IMR-90 (cell line): ENCODE measurements around the gene CXXC1. TPM values are rescaled to one million over a fixed set of nuclear protein-coding genes. Genes with fewer than 3 reads are reported as not detected.

Source experiments
- ATAC-seq: fragments of 200-7000 bp; cut with Tn5 transposase; 2 replicates; pipeline ENCODE4 v1.9.1; 2020; ENCODE audit warnings: low read depth, mild to moderate bottlenecking, moderate library complexity
- BruUV-seq: library from RNA; stranded (reverse); fragments of 400-500 nt; replicated peaks from 2 replicates; lab custom pipeline; 2021; lab: Mats Ljungman, UMichigan
- CTCF ChIA-PET: fragments of 300-600 bp; formaldehyde crosslinking; extraction: SDS; loops from one replicate; lab custom pipeline; 2021; ENCODE audit warnings: antibody characterized with exemption; lab: Yijun Ruan, JAX
- POLR2A ChIA-PET: fragments of 300-600 bp; sonication (Branson Sonifier 250); formaldehyde crosslinking; loops from one replicate; lab custom pipeline; 2022; ENCODE audit warnings: antibody characterized with exemption; ENCODE audit not compliant: unreplicated experiment; lab: Charles Lee
- DNase-seq: peaks from one replicate; pipeline ENCODE4 v3.0.0; 2013
- H2AFZ ChIP-seq: replicated peaks from 2 replicates; pipeline ENCODE3; 2013; ENCODE audit warnings: low read length, mild to moderate bottlenecking; ENCODE audit not compliant: poor library complexity
- H2AK5ac ChIP-seq: 2 replicates; pipeline ENCODE4 v1.6.1; 2013; ENCODE audit warnings: low read depth, low read length, inconsistent platforms
- H2AK9ac ChIP-seq: replicated peaks from 2 replicates; pipeline ENCODE3; 2013; ENCODE audit warnings: mild to moderate bottlenecking, low read depth, low read length, moderate library complexity; ENCODE audit not compliant: poor library complexity
- H2BK120ac ChIP-seq: 2 replicates; pipeline ENCODE4 v1.6.1; 2013; ENCODE audit warnings: low read depth, low read length, inconsistent platforms
- H2BK15ac ChIP-seq: 3 replicates; pipeline ENCODE4 v1.6.1; 2013; ENCODE audit warnings: low read depth, low read length, inconsistent platforms
- H2BK20ac ChIP-seq: 2 replicates; pipeline ENCODE4 v1.6.1; 2013; ENCODE audit warnings: low read depth, mild to moderate bottlenecking, inconsistent platforms, low read length, moderate library complexity
- H2BK5ac ChIP-seq: 2 replicates; pipeline ENCODE4 v1.6.1; 2013; ENCODE audit warnings: mild to moderate bottlenecking, low read depth, low read length, inconsistent platforms; ENCODE audit not compliant: poor library complexity, severe bottlenecking
- H3K14ac ChIP-seq: replicated peaks from 2 replicates; pipeline ENCODE4 v1.6.1; 2013; ENCODE audit warnings: low read depth, low read length, inconsistent platforms
- H3K18ac ChIP-seq: 2 replicates; pipeline ENCODE4 v1.6.1; 2013; ENCODE audit warnings: low read depth, low read length, control low read depth
- H3K23ac ChIP-seq: 2 replicates; pipeline ENCODE4 v1.6.1; 2013; ENCODE audit warnings: low read depth, low read length, inconsistent platforms
- H3K27ac ChIP-seq: 2 replicates; pipeline ENCODE4 v1.5.1; 2013; ENCODE audit warnings: mild to moderate bottlenecking, control low read depth, low read length; ENCODE audit not compliant: insufficient read depth
- H3K27me3 ChIP-seq: 2 replicates; pipeline ENCODE4 v1.6.1; 2013; ENCODE audit warnings: low read length; ENCODE audit not compliant: control insufficient read depth, insufficient read depth
- H3K36me3 ChIP-seq: 2 replicates; pipeline ENCODE4 v1.6.1; 2013; ENCODE audit warnings: low read length, mixed read lengths; ENCODE audit not compliant: control insufficient read depth, insufficient read depth
- H3K4ac ChIP-seq: 2 replicates; pipeline ENCODE4 v1.6.1; 2013; ENCODE audit warnings: low read depth, low read length, inconsistent platforms
- H3K4me1 ChIP-seq: 2 replicates; pipeline ENCODE4 v1.6.1; 2013; ENCODE audit warnings: low read length, mixed read lengths; ENCODE audit not compliant: control insufficient read depth, insufficient read depth
- H3K4me2 ChIP-seq: 2 replicates; pipeline ENCODE4 v1.6.1; 2013; ENCODE audit warnings: low read depth, mild to moderate bottlenecking, control low read depth, low read length, moderate library complexity
- H3K4me3 ChIP-seq: 2 replicates; pipeline ENCODE4 v1.5.1; 2013; ENCODE audit warnings: low read depth, mild to moderate bottlenecking, control low read depth, low read length, moderate library complexity; ENCODE audit not compliant: insufficient read depth
- H3K56ac ChIP-seq: 2 replicates; pipeline ENCODE4 v1.6.1; 2013; ENCODE audit warnings: low read length, inconsistent platforms; ENCODE audit not compliant: insufficient read depth; ENCODE audit errors: extremely low read depth
- H3K79me1 ChIP-seq, 2 experiments: 2 replicates each; pipeline ENCODE4 v1.6.1; 2013; ENCODE audit warnings: low read length in 2 of 2, inconsistent platforms in 1 of 2, low read depth in 1 of 2
- H3K9ac ChIP-seq: 2 replicates; pipeline ENCODE4 v1.6.1; 2013; ENCODE audit warnings: low read depth, low read length, control low read depth
- H3K9me1 ChIP-seq: 2 replicates; pipeline ENCODE4 v1.6.1; 2013; ENCODE audit warnings: low read length, inconsistent platforms; ENCODE audit not compliant: insufficient read depth
- H3K9me3 ChIP-seq: 2 replicates; pipeline ENCODE4 v1.6.1; 2013; ENCODE audit warnings: low read length; ENCODE audit not compliant: control insufficient read depth, insufficient read depth
- H4K20me1 ChIP-seq: 2 replicates; pipeline ENCODE4 v1.6.1; 2013; ENCODE audit warnings: low read length, inconsistent platforms; ENCODE audit not compliant: insufficient read depth
- H4K5ac ChIP-seq: 2 replicates; pipeline ENCODE4 v1.6.1; 2013; ENCODE audit warnings: mild to moderate bottlenecking, low read depth, low read length, control low read depth
- H4K8ac ChIP-seq, 2 experiments: 2 replicates each; pipeline ENCODE4 v1.6.1; 2013; ENCODE audit warnings: low read depth in 2 of 2, low read length in 2 of 2, control low read depth in 1 of 2, inconsistent platforms in 1 of 2
- H4K91ac ChIP-seq: 2 replicates; pipeline ENCODE4 v1.6.1; 2013; ENCODE audit warnings: low read depth, low read length, inconsistent platforms; ENCODE audit not compliant: insufficient read depth
- CEBPB ChIP-seq: IDR thresholded peaks from 2 replicates; pipeline ENCODE4 v1.6.1; 2012; ENCODE audit warnings: low read depth, low read length, improper control_type of control experiment
- FOS ChIP-seq: fragments of 150-350 bp; IDR thresholded peaks from 2 replicates; pipeline ENCODE4 v1.6.1; 2016; ENCODE audit warnings: low read depth, low read length
- MAFK ChIP-seq: IDR thresholded peaks from 2 replicates; pipeline ENCODE4 v1.6.1; 2012; ENCODE audit warnings: low read depth, low read length, improper control_type of control experiment
- MXI1 ChIP-seq: IDR thresholded peaks from 2 replicates; pipeline ENCODE4 v1.6.1; 2012; ENCODE audit warnings: low read depth, mild to moderate bottlenecking, low read length, moderate library complexity, borderline replicate concordance
- POLR2A ChIP-seq: IDR thresholded peaks from 2 replicates; pipeline ENCODE4 v1.6.1; 2012; ENCODE audit warnings: mild to moderate bottlenecking, low read depth, low read length
- RAD21 ChIP-seq: IDR thresholded peaks from 2 replicates; pipeline ENCODE4 v1.6.1; 2012; ENCODE audit warnings: low read length, improper control_type of control experiment
- SMC3 ChIP-seq: fragments of 150-350 bp; IDR thresholded peaks from 2 replicates; pipeline ENCODE4 v1.6.1; 2016; ENCODE audit warnings: low read depth, mild to moderate bottlenecking, antibody characterized with exemption, low read length, moderate library complexity
- WGBS, 2 experiments: methylation state at CpG; one replicate each; pipeline versions ENCODE4 v1.1.5 to v1.1.7; 2013; ENCODE audit warnings: missing lambda C conversion rate in 2 of 2; ENCODE audit not compliant: insufficient read length in 1 of 2; ENCODE audit errors: extremely low coverage in 2 of 2; 5-methylcytosine and 5-hydroxymethylcytosine counted together
- dilution Hi-C: fragments of 300-500 bp; cut with HindIII; formaldehyde crosslinking; loops from one replicate; pipeline ENCODE4 v1.14.3; 2018; ENCODE audit warnings: low sequenced_read_pairs; ENCODE audit not compliant: unreplicated experiment
- in situ Hi-C: fragments of 300-500 bp; cut with MboI; formaldehyde crosslinking; loops from 3 replicates; pipeline ENCODE4 v1.14.3; 2019; ENCODE audit warnings: low sequenced_read_pairs, inconsistent platforms, mixed read lengths
- intact Hi-C: fragments of 100-400 bp; cut with micrococcal nuclease; formaldehyde crosslinking; loops from 2 replicates; pipeline ENCODE4 v1.10.0; 2022
- polyA plus RNA-seq, 3 experiments: library from polyadenylated mRNA; depleted of rRNA; stranded (reverse); fragments of >200 nt; gene quantifications; 2 replicates each; pipeline ENCODE4 v1.2.3, GENCODE V29; 2012; ENCODE audit warnings: low replicate concordance in 1 of 3
- total RNA-seq: library from RNA; depleted of rRNA; stranded (reverse); fragments of >200 nt; gene quantifications from 2 replicates; pipeline ENCODE4 v1.2.3, GENCODE V29; 2012

Gene CXXC1
- total and polyA plus RNA-seq, 2 of the 4 experiments (the other 2 are of a cell fraction), result 24.0 to 66.2 TPM

GRCh38 chr18:50276452-50276851, 11.0 kb downstream of the CXXC1 start:
- ATAC-seq, result no peak
- H2BK120ac ChIP-seq, result no peak overlapping the region
- no peak overlapping the region for H2BK5ac ChIP-seq
- no peak overlapping the region for H4K8ac ChIP-seq
- H4K91ac ChIP-seq, result no peak overlapping the region
- H3K79me1 ChIP-seq, result peaks cover 16 to 52% of the 10 kb centered on the region in 2 experiments
- H3K23ac ChIP-seq, result no peak overlapping the region
- no peak overlapping the region for H2BK20ac ChIP-seq
- H3K9ac ChIP-seq, result no peak overlapping the region
- H3K4me2 ChIP-seq, result no peak overlapping the region
- H3K4ac ChIP-seq, result no peak overlapping the region
- no peak overlapping the region for H2BK15ac ChIP-seq
- H3K14ac ChIP-seq, result no peak overlapping the region
- no peak overlapping the region for H3K56ac ChIP-seq
- CTCF ChIA-PET, result no interaction called here
- peaks cover 10% of the 10 kb centered on the region for H4K20me1 ChIP-seq
- H3K4me3 ChIP-seq, result no peak overlapping the region
- H3K9me3 ChIP-seq, result no peaks in the 10 kb centered on the region
- no peak for DNase-seq
- H2AK5ac ChIP-seq, result no peak overlapping the region
- no peak overlapping the region for H2AFZ ChIP-seq
- no peak overlapping the region for H4K5ac ChIP-seq
- intact Hi-C loops, result no loop called here
- H3K4me1 ChIP-seq, result peaks cover 6% of the 10 kb centered on the region
- TF ChIP-seq MXI1, result no peak
- no peak for TF ChIP-seq RAD21
- no peak for TF ChIP-seq POLR2A
- TF ChIP-seq FOS, result no peak
- no peak for TF ChIP-seq CEBPB
- no peak for TF ChIP-seq MAFK
- TF ChIP-seq SMC3, result no peak
- dilution Hi-C loops, result no loop called here
- peaks cover 63% of the 10 kb centered on the region for H3K36me3 ChIP-seq
- H3K27ac ChIP-seq, result no peak overlapping the region
- POLR2A ChIA-PET, result no interaction called here
- in situ Hi-C loops, result loop anchor here (25.0 kb wide), 2 partner anchors 761 to 1639 kb away; partner anchors contain the start of gene SMAD4
- no peaks in the 10 kb centered on the region for H3K27me3 ChIP-seq
- 100% methylated on average over 4 of the region's 4 CpGs; no CpG with 5 or more reads in 1 of the 2 experiments for WGBS, 2 experiments
- no peak overlapping the region for H2AK9ac ChIP-seq
- BruUV-seq, result no TSS peak
- H3K9me1 ChIP-seq, result peaks cover 20% of the 10 kb centered on the region; the same call in 1 of the 2 replicates
- H3K18ac ChIP-seq, result no peak overlapping the region
